PC-3 (cell line): Measurements from ENCODE around the gene APOA1. TPM values are rescaled to one million over a fixed set of nuclear protein-coding genes. Genes with fewer than 3 reads are reported as not detected.

Experiments
- ATAC-seq: fragments of 200-7000 bp; cut with Tn5 transposase; 2 replicates; pipeline ENCODE4 v1.9.1; 2020; ENCODE audit warnings: mild to moderate bottlenecking, moderate library complexity
- BruUV-seq: library from RNA; stranded (reverse); fragments of 400-500 nt; replicated peaks from 2 replicates; lab custom pipeline; 2021; lab: Mats Ljungman, UMichigan
- CTCF ChIA-PET: fragments of 300-600 bp; sonication (Branson Sonifier 250); formaldehyde crosslinking; loops from one replicate; lab custom pipeline; 2022; ENCODE audit warnings: antibody characterized with exemption; lab: Charles Lee
- POLR2A ChIA-PET: fragments of 300-600 bp; sonication (Branson Sonifier 250); formaldehyde crosslinking; loops from one replicate; lab custom pipeline; 2022; ENCODE audit warnings: antibody characterized with exemption; ENCODE audit not compliant: unreplicated experiment; lab: Charles Lee
- DNase-seq: peaks from one replicate; pipeline ENCODE4 v3.0.0-alpha.2; 2015
- H2AFZ ChIP-seq: fragments of 300-600 bp; sonication (generic); 2 replicates; pipeline ENCODE4 v1.6.0; 2016; ENCODE audit warnings: antibody characterized with exemption, low read length
- H3F3A ChIP-seq: fragments of 300-600 bp; sonication (generic); one replicate; pipeline ENCODE4 v1.6.0; 2017; ENCODE audit warnings: antibody characterized with exemption, low read length, control low read depth, mild to moderate bottlenecking; ENCODE audit not compliant: unreplicated experiment
- H3K27ac ChIP-seq: fragments of 300-600 bp; sonication (generic); 2 replicates; pipeline ENCODE4 v1.5.1; 2016; ENCODE audit warnings: mild to moderate bottlenecking, low read length
- H3K27me3 ChIP-seq: fragments of 300-600 bp; sonication (generic); 2 replicates; pipeline ENCODE4 v1.6.1; 2016; ENCODE audit warnings: low read length, mixed read lengths
- H3K36me3 ChIP-seq: fragments of 300-600 bp; sonication (generic); 2 replicates; pipeline ENCODE4 v1.6.1; 2016; ENCODE audit warnings: low read depth, mixed run types, low read length, mixed read lengths
- H3K4me1 ChIP-seq: fragments of 300-600 bp; sonication (generic); 2 replicates; pipeline ENCODE4 v1.5.1; 2016; ENCODE audit warnings: low read length; ENCODE audit not compliant: insufficient read depth
- H3K4me2 ChIP-seq: fragments of 300-600 bp; sonication (generic); 2 replicates; pipeline ENCODE4 v1.6.0; 2016; ENCODE audit warnings: low read length
- H3K4me3 ChIP-seq: fragments of 300-600 bp; sonication (generic); 2 replicates; pipeline ENCODE4 v1.5.1; 2016; ENCODE audit warnings: mild to moderate bottlenecking, low read length, mixed read lengths
- H3K79me2 ChIP-seq: fragments of 300-600 bp; sonication (generic); 2 replicates; pipeline ENCODE4 v1.6.1; 2017; ENCODE audit warnings: low read length, mixed read lengths
- H3K9ac ChIP-seq: fragments of 300-600 bp; sonication (generic); 2 replicates; pipeline ENCODE4 v1.6.0; 2016; ENCODE audit warnings: mild to moderate bottlenecking, low read length
- H3K9me2 ChIP-seq: fragments of 300-600 bp; sonication (generic); replicated peaks from 2 replicates; pipeline ENCODE4 v1.6.1; 2016; ENCODE audit warnings: mixed run types, low read length, mixed read lengths
- H3K9me3 ChIP-seq: fragments of 300-600 bp; sonication (generic); 2 replicates; pipeline ENCODE4 v1.6.1; 2016; ENCODE audit warnings: low read length, mixed read lengths
- H4K20me1 ChIP-seq: fragments of 300-600 bp; sonication (generic); 2 replicates; pipeline ENCODE4 v1.6.1; 2016; ENCODE audit warnings: low read length, mixed read lengths
- CTCF ChIP-seq: fragments of 300-600 bp; sonication (generic); conservative IDR thresholded peaks from 2 replicates; pipeline ENCODE4 v1.5.1; 2017; ENCODE audit warnings: antibody characterized with exemption, low read depth, mild to moderate bottlenecking, low read length
- EZH2 ChIP-seq: fragments of 300-600 bp; sonication (generic); IDR thresholded peaks from one replicate; pipeline ENCODE4 v1.6.1; 2017; ENCODE audit warnings: antibody characterized with exemption, mild to moderate bottlenecking, low read length; ENCODE audit not compliant: unreplicated experiment
- EZH2phosphoT487 ChIP-seq: fragments of 300-600 bp; sonication (generic); IDR thresholded peaks from 2 replicates; pipeline ENCODE4 v1.6.1; 2018; ENCODE audit warnings: mild to moderate bottlenecking, antibody characterized with exemption, low read length, borderline replicate concordance
- intact Hi-C: fragments of 100-400 bp; cut with micrococcal nuclease; formaldehyde crosslinking; loops from 2 replicates; pipeline ENCODE4 v1.9.0; 2023
- total RNA-seq: library from RNA; depleted of rRNA; stranded (reverse); fragments of >200 nt; gene quantifications from 2 replicates; pipeline ENCODE4 v1.2.3, GENCODE V29; 2014

The APOA1 gene
- total RNA-seq, 1 experiment from 2014 or later: 0.33 TPM

GRCh38 chr11:116833816-116834534, 3.4 kb downstream of the APOA1 start:
- Histone ChIP-seq H3F3A (no peaks in the 10 kb centered on the region), H3K9me3 (no peaks in the 10 kb centered on the region), H3K36me3 (no peaks in the 10 kb centered on the region), H3K4me1 (peaks cover 7% of the 10 kb centered on the region), H4K20me1 (no peaks in the 10 kb centered on the region), H2AFZ (no peak overlapping the region), H3K4me3 (no peak overlapping the region), H3K79me2 (no peaks in the 10 kb centered on the region), H3K9me2 (no peaks in the 10 kb centered on the region), H3K4me2 (no peak overlapping the region), H3K9ac (no peak overlapping the region), H3K27me3 (no peaks in the 10 kb centered on the region), H3K27ac (no peak overlapping the region)
- BruUV-seq: no TSS peak
- no peak for TF ChIP-seq EZH2
- TF ChIP-seq EZH2phosphoT487: no peak
- TF ChIP-seq CTCF: no peak
- POLR2A ChIA-PET: no interaction called here
- intact Hi-C loops: loop anchor here (2.0 kb wide), 1 partner anchor 45 kb away; the partner anchor contains the start of gene ZPR1
- CTCF ChIA-PET: interaction anchor here (0.6 kb wide), 1 partner anchor 21 kb away, joined by 3 read pairs; no protein-coding TSS in a partner anchor
- ATAC-seq: no peak
- DNase-seq: no peak

- no peaks in the 10 kb centered on the region for H3K9me3 ChIP-seq
- H2AFZ ChIP-seq: no peak overlapping the region
- H3K36me3 ChIP-seq: no peaks in the 10 kb centered on the region
- DNase-seq (no peak), ATAC-seq (no peak)
- ChIA-PET CTCF (no interaction called here), POLR2A (no interaction called here)
- BruUV-seq: no TSS peak
- H3K9ac ChIP-seq: no peak overlapping the region
- H3K27ac ChIP-seq: no peak overlapping the region
- H3K9me2 ChIP-seq: no peaks in the 10 kb centered on the region
- H3K4me2 ChIP-seq: no peak overlapping the region
- H4K20me1 ChIP-seq: no peaks in the 10 kb centered on the region
- no peaks in the 10 kb centered on the region for H3K27me3 ChIP-seq
- H3K4me3 ChIP-seq: no peak overlapping the region
- TF ChIP-seq CTCF (no peak), EZH2phosphoT487 (no peak), EZH2 (no peak)
- no peaks in the 10 kb centered on the region for H3K79me2 ChIP-seq
- intact Hi-C loops: no loop called here
- peaks cover 7% of the 10 kb centered on the region for H3K4me1 ChIP-seq
- no peaks in the 10 kb centered on the region for H3F3A ChIP-seq
Measured at GRCh38 chr11:116833491-116833815, 4.0 kb downstream of the APOA1 start.
